Endothelial cell of umbilical vein (primary cell): ENCODE results near the gene DOCK4. TPM values are rescaled to one million over a fixed set of nuclear protein-coding genes. Genes with fewer than 3 reads are reported as not detected.

Source experiments
- BruUV-seq: library from RNA; stranded (reverse); fragments of 400-500 nt; replicated peaks from 2 replicates; lab custom pipeline; 2021; lab: Mats Ljungman, UMichigan
- CTCF ChIA-PET: fragments of 300-600, 350-600 bp; sonication (Branson Sonifier 250); formaldehyde crosslinking; loops from one replicate; lab custom pipeline; 2021; ENCODE audit warnings: antibody characterized with exemption, inconsistent platforms; lab: Charles Lee
- POLR2A ChIA-PET: fragments of 300-600, 350-600 bp; sonication (Branson Sonifier 250); formaldehyde crosslinking; loops from one replicate; lab custom pipeline; 2021; ENCODE audit warnings: antibody characterized with exemption, inconsistent platforms; lab: Charles Lee
- DNase-seq: peaks from one replicate; pipeline ENCODE4 v3.0.0-alpha.2; 2011; ENCODE audit warnings: low read depth, low spot score
- FAIRE-seq: peaks from 2 replicates; lab custom pipeline; 2011; peaks lifted over from hg19 to GRCh38; lab: Jason Lieb, UNC
- H2AFZ ChIP-seq: 2 replicates; pipeline ENCODE4 v1.6.0; 2012; ENCODE audit warnings: low read depth, low read length, control low read depth, inconsistent platforms
- H3K27ac ChIP-seq: 2 replicates; pipeline ENCODE4 v1.5.1; 2011; ENCODE audit warnings: low read depth, mild to moderate bottlenecking, control low read depth, low read length, moderate library complexity; ENCODE audit not compliant: insufficient read depth
- H3K27me3 ChIP-seq, 2 experiments: 2 replicates each; pipeline versions ENCODE4 v1.6.0 to v1.6.1; 2011; ENCODE audit warnings: low read length in 2 of 2, mixed read lengths in 1 of 2; ENCODE audit not compliant: control insufficient read depth in 2 of 2, insufficient read depth in 2 of 2
- H3K36me3 ChIP-seq, 2 experiments: 2 replicates in 1 of 2; 3 replicates in 1 of 2; pipeline ENCODE4 v1.5.1; 2011; ENCODE audit warnings: low read length in 2 of 2, mild to moderate bottlenecking in 1 of 2, moderate library complexity in 1 of 2; ENCODE audit not compliant: control insufficient read depth in 2 of 2, insufficient read depth in 2 of 2; ENCODE audit errors: extremely low read depth in 1 of 2
- H3K4me1 ChIP-seq: 3 replicates; pipeline ENCODE4 v1.5.1; 2011; ENCODE audit warnings: mild to moderate bottlenecking, low read length; ENCODE audit not compliant: control insufficient read depth, insufficient read depth; ENCODE audit errors: extremely low read depth
- H3K4me2 ChIP-seq: 2 replicates; pipeline ENCODE4 v1.6.1; 2011; ENCODE audit warnings: low read length, control low read depth, mixed read lengths; ENCODE audit not compliant: insufficient read depth
- H3K4me3 ChIP-seq, 3 experiments: fragments of 200-600 bp in 1 of 3; sonication (generic), shearing (Covaris generic) in 1 of 3; replicated peaks in 1 of 3; 2 replicates each; pipeline ENCODE4 v1.5.1; 2011 to 2016; ENCODE audit warnings: control low read depth in 3 of 3, low read length in 3 of 3, mild to moderate bottlenecking in 2 of 3, inconsistent platforms in 1 of 3, low read depth in 1 of 3, moderate library complexity in 1 of 3; ENCODE audit not compliant: insufficient read depth in 1 of 3
- H3K79me2 ChIP-seq: 2 replicates; pipeline ENCODE4 v1.6.0; 2012; ENCODE audit warnings: low read length, inconsistent platforms; ENCODE audit not compliant: control insufficient read depth, insufficient read depth
- H3K9ac ChIP-seq: replicated peaks from 2 replicates; pipeline ENCODE3; 2011; ENCODE audit warnings: low read length, control low read depth; ENCODE audit not compliant: insufficient read depth; ENCODE audit errors: extremely low read depth
- H3K9me1 ChIP-seq: replicated peaks from 3 replicates; pipeline ENCODE4 v1.6.0; 2011; ENCODE audit warnings: mild to moderate bottlenecking, low read length; ENCODE audit not compliant: control insufficient read depth, insufficient read depth; ENCODE audit errors: extremely low read depth
- H3K9me3 ChIP-seq: replicated peaks from 2 replicates; pipeline ENCODE4 v1.5.1; 2012; ENCODE audit warnings: low read length, inconsistent platforms; ENCODE audit not compliant: control insufficient read depth, insufficient read depth
- H4K20me1 ChIP-seq: replicated peaks from 2 replicates; pipeline ENCODE3; 2011; ENCODE audit warnings: mild to moderate bottlenecking, low read length; ENCODE audit not compliant: control insufficient read depth, insufficient read depth; ENCODE audit errors: extremely low read depth
- EZH2 ChIP-seq: IDR thresholded peaks from 2 replicates; pipeline ENCODE4 v1.6.1; 2012; ENCODE audit warnings: borderline replicate concordance, low read depth, mild to moderate bottlenecking, moderate library complexity, low read length, inconsistent platforms; ENCODE audit not compliant: severe bottlenecking
- FOS ChIP-seq: IDR thresholded peaks from 2 replicates; pipeline ENCODE4 v1.6.1; 2011; ENCODE audit warnings: mild to moderate bottlenecking, low read length, moderate library complexity, borderline replicate concordance; ENCODE audit not compliant: insufficient read depth
- GATA2 ChIP-seq: IDR thresholded peaks from 2 replicates; pipeline ENCODE4 v1.7.0; 2011; ENCODE audit warnings: low read depth, mild to moderate bottlenecking, moderate library complexity, mixed read lengths, low read length; ENCODE audit not compliant: insufficient read length, insufficient read depth
- JUN ChIP-seq: IDR thresholded peaks from 2 replicates; pipeline ENCODE4 v1.6.1; 2011; ENCODE audit warnings: borderline replicate concordance, low read depth; ENCODE audit not compliant: insufficient read length, insufficient read depth
- MYC ChIP-seq: IDR thresholded peaks from one replicate; pipeline ENCODE4 v1.6.1; 2011; ENCODE audit warnings: mild to moderate bottlenecking, low read depth, low read length
- POLR2A ChIP-seq: IDR thresholded peaks from 2 replicates; pipeline ENCODE4 v1.6.1; 2012; ENCODE audit warnings: low read depth, mild to moderate bottlenecking, control low read depth, low read length
- POLR2AphosphoS5 ChIP-seq: IDR thresholded peaks from 2 replicates; pipeline ENCODE4 v1.6.1; 2012; ENCODE audit warnings: low read depth, mild to moderate bottlenecking, control low read depth, low read length, moderate library complexity; ENCODE audit not compliant: insufficient read depth
- dilution Hi-C: fragments of 300-500 bp; cut with MboI; formaldehyde crosslinking; loops from one replicate; pipeline ENCODE4 v1.15.0; 2019; ENCODE audit warnings: low sequenced_read_pairs; ENCODE audit not compliant: extremely low pct_ligation_motif_present
- intact Hi-C: fragments of 100-400 bp; cut with micrococcal nuclease; formaldehyde crosslinking; loops from one replicate; pipeline ENCODE4 v1.10.0; 2022
- polyA plus RNA-seq, 4 experiments: library from polyadenylated mRNA; depleted of rRNA in 3 of 4; stranded (reverse) in 3 of 4; unstranded in 1 of 4; fragments of >200 nt; gene quantifications; 2 replicates each; pipeline versions ENCODE4 v1.2.1 to v1.2.3, GENCODE V29; 2011 to 2012; ENCODE audit warnings: missing spikeins in 1 of 4
- total RNA-seq: library from RNA; stranded (reverse); gene quantifications from 2 replicates; pipeline ENCODE4 v1.2.3, GENCODE V29; 2021
- TF ChIP-seq, protein P1 (sequence below): IDR thresholded peaks from 2 replicates; pipeline ENCODE4 v1.6.1; 2011; ENCODE audit not compliant: insufficient read depth, insufficient read length
- TF ChIP-seq, protein P2 (sequence below), 2 donors: IDR thresholded peaks; 1 replicate in 1 of 2; 2 replicates in 1 of 2; pipeline ENCODE4 v1.5.1; 2011; ENCODE audit warnings: low read length in 2 of 2, mild to moderate bottlenecking in 2 of 2, moderate library complexity in 2 of 2, control low read depth in 1 of 2, inconsistent platforms in 1 of 2, low read depth in 1 of 2; ENCODE audit not compliant: insufficient read depth in 1 of 2; ENCODE audit errors: extremely low read depth in 1 of 2

Gene DOCK4
- total and polyA plus RNA-seq, 2 donors (not counting 3 experiments of a cell fraction or from before 2014, with no cell fraction given) = 47.4 to 164 TPM

DNA sequence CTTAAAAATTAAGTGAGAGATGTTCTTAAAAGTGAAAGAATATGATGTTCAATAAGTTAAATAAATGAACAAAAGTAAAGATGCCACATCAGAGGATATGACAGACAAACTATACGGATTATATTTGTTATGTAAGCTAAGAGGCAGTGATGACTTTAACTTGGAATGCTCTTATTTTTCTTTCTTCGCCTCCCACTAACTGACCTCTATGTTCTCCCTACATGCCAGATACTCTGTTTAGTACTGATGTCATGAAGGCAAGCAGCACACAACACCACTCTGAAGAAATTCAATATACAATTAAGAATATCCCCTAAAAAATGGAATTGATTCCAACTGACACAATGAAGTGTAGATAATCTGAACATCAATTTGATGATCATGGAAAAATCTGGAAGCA, 223.4 kb downstream of the DOCK4 start:
- Histone ChIP-seq H3K9me3 (no peaks in the 10 kb centered on the region), H3K79me2 (peaks cover 27% of the 10 kb centered on the region), H3K9ac (no peak overlapping the region), H3K27me3 (no peaks in the 10 kb centered on the region), H3K4me3 (no peak overlapping the region), H4K20me1 (no peaks in the 10 kb centered on the region), H3K36me3 (peaks cover 26% of the 10 kb centered on the region in 2 experiments), H3K4me1 (peaks cover 26% of the 10 kb centered on the region), H3K4me2 (no peak overlapping the region), H3K27ac (no peak overlapping the region), H3K9me1 (no peaks in the 10 kb centered on the region), H2AFZ (no peak overlapping the region)
- intact Hi-C loops = no loop called here
- CTCF ChIA-PET = no interaction called here
- DNase-seq = no peak
- dilution Hi-C loops = no loop called here
- TF ChIP-seq EZH2 (no peak), POLR2AphosphoS5 (no peak), MYC (no peak), POLR2A (no peak), FOS (no peak)
- TF ChIP-seq, protein P1, sequence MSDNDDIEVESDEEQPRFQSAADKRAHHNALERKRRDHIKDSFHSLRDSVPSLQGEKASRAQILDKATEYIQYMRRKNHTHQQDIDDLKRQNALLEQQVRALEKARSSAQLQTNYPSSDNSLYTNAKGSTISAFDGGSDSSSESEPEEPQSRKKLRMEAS = no peak
- BruUV-seq = no TSS peak
- POLR2A ChIA-PET = no interaction called here
- FAIRE-seq = no peak

DNA sequence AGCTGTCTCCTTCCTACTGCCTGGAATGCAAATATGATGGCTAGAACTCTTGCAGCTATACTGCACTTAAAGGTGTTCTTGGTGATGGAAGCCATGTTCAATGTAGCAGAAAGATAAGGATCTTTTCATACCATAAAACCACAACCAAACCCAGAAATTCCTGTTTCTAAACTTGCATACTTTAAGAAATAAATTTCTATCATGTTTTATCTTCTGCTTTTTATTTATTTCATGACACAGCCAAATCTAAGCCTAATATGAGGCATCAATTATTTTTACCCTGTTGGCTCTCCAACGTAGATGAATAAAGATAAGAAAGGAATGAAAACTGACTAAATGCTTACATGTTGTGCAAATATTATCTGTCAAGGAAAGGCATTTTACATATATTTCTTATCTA, 224.1 kb downstream of the DOCK4 start:
- CTCF ChIA-PET = no interaction called here
- Histone ChIP-seq H2AFZ (no peak overlapping the region), H3K9ac (no peak overlapping the region), H3K36me3 (peaks cover 26% of the 10 kb centered on the region in 2 experiments), H4K20me1 (no peaks in the 10 kb centered on the region), H3K27ac (no peak overlapping the region), H3K27me3 (no peaks in the 10 kb centered on the region), H3K4me3 (no peak overlapping the region), H3K9me1 (no peaks in the 10 kb centered on the region), H3K4me1 (peaks cover 26% of the 10 kb centered on the region), H3K4me2 (no peak overlapping the region), H3K79me2 (peaks cover 27% of the 10 kb centered on the region), H3K9me3 (no peaks in the 10 kb centered on the region)
- dilution Hi-C loops = no loop called here
- POLR2A ChIA-PET = no interaction called here
- no TSS peak for BruUV-seq
- TF ChIP-seq POLR2A (no peak), JUN (no peak), GATA2 (no peak), MYC (no peak), EZH2 (no peak), POLR2AphosphoS5 (no peak), FOS (no peak)
- TF ChIP-seq, protein P1 = no peak
- TF ChIP-seq, protein P2, sequence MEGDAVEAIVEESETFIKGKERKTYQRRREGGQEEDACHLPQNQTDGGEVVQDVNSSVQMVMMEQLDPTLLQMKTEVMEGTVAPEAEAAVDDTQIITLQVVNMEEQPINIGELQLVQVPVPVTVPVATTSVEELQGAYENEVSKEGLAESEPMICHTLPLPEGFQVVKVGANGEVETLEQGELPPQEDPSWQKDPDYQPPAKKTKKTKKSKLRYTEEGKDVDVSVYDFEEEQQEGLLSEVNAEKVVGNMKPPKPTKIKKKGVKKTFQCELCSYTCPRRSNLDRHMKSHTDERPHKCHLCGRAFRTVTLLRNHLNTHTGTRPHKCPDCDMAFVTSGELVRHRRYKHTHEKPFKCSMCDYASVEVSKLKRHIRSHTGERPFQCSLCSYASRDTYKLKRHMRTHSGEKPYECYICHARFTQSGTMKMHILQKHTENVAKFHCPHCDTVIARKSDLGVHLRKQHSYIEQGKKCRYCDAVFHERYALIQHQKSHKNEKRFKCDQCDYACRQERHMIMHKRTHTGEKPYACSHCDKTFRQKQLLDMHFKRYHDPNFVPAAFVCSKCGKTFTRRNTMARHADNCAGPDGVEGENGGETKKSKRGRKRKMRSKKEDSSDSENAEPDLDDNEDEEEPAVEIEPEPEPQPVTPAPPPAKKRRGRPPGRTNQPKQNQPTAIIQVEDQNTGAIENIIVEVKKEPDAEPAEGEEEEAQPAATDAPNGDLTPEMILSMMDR (IDR thresholded peaks at IDR 0.05; ENCODE audit: extremely low read depth in 1 of 2, insufficient read depth in 1 of 2, low read depth in 1 of 2, low read length in 2 of 2) = no peak
- intact Hi-C loops = no loop called here
- FAIRE-seq = no peak
- DNase-seq = no peak
